GM12891 (cell line): ENCODE results near the gene CAMTA1.

Source experiments
- POLR2A ChIP-seq: IDR thresholded peaks from 2 replicates; pipeline ENCODE4 v1.6.1; 2011; ENCODE audit warnings: low read depth, low read length, control low read depth
- SPI1 ChIP-seq: IDR thresholded peaks from 2 replicates; pipeline ENCODE4 v1.6.1; 2011; ENCODE audit warnings: low read depth, low read length, control low read depth
- TAF1 ChIP-seq: IDR thresholded peaks from 2 replicates; pipeline ENCODE4 v1.6.1; 2011; ENCODE audit warnings: low read depth, low read length, control low read depth

- TF ChIP-seq POLR2A (no peak), SPI1 (no peak), TAF1 (no peak)
These were observed 918.3 kb downstream of the CAMTA1 start for GRCh38 chr1:7703321-7704213.
